Type B pancreatic cell (in vitro differentiated cells): ENCODE results near the gene CSNK1G2. TPM values are rescaled to one million over a fixed set of nuclear protein-coding genes. Genes with fewer than 3 reads are reported as not detected.

Experiments used
- DNase-seq: peaks from one replicate; pipeline ENCODE4 v3.0.0; 2021; ENCODE audit warnings: mixed read lengths; ENCODE audit not compliant: unreplicated experiment; ENCODE audit errors: extremely low spot score
- H3K27ac Mint-ChIP-seq: 2 replicates; pipeline ENCODE4 v1.8.0; 2021; ENCODE audit warnings: mild to moderate bottlenecking, mixed read lengths
- H3K27me3 Mint-ChIP-seq: 2 replicates; pipeline ENCODE4 v1.8.0; 2021; ENCODE audit warnings: mixed read lengths
- H3K36me3 Mint-ChIP-seq: 2 replicates; pipeline ENCODE4 v1.8.0; 2021; ENCODE audit warnings: mixed read lengths
- H3K4me1 Mint-ChIP-seq: one replicate; pipeline ENCODE4 v1.8.0; 2021; ENCODE audit warnings: mixed read lengths; ENCODE audit not compliant: unreplicated experiment
- H3K4me3 Mint-ChIP-seq: 2 replicates; pipeline ENCODE4 v1.8.0; 2021; ENCODE audit warnings: mild to moderate bottlenecking, mixed read lengths
- H3K9me3 Mint-ChIP-seq: 2 replicates; pipeline ENCODE4 v1.8.0; 2021; ENCODE audit warnings: mixed read lengths
- total RNA-seq: library from RNA; stranded (reverse); gene quantifications from 2 replicates; pipeline ENCODE4 v1.2.1, GENCODE V29; 2021; ENCODE audit warnings: low replicate concordance
- TF ChIP-seq, protein P1 (sequence below): fragments of 200-600 bp; sonication (generic); conservative IDR thresholded peaks from 2 replicates; pipeline ENCODE4 v1.5.0; 2021; ENCODE audit warnings: antibody characterized with exemption, mild to moderate bottlenecking

The CSNK1G2 gene
- total RNA-seq, 1 donor from 2014 or later, result 71.6 TPM

DNA sequence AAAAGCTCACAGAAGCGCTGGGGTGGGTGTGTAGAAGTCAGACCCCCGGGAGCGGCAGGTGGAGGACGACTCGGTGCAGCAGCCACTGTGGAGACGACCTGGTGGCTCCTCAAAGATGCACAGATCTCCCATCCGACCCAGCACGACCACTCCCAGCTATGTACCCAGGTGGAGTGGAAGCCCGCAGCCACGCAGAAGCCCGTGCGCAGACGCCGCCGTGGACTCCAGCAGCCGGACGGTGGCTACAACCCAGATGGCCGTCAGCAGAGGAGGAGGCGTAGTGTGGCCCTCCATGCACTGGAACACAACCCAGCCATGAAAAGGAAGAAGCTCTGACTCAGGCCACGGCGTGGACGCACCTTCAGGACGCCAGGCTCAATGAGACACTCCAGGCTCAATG, 21.7 kb downstream of the CSNK1G2 start:
- H3K27me3 Mint-ChIP-seq, result no peaks in the 10 kb centered on the region

DNA sequence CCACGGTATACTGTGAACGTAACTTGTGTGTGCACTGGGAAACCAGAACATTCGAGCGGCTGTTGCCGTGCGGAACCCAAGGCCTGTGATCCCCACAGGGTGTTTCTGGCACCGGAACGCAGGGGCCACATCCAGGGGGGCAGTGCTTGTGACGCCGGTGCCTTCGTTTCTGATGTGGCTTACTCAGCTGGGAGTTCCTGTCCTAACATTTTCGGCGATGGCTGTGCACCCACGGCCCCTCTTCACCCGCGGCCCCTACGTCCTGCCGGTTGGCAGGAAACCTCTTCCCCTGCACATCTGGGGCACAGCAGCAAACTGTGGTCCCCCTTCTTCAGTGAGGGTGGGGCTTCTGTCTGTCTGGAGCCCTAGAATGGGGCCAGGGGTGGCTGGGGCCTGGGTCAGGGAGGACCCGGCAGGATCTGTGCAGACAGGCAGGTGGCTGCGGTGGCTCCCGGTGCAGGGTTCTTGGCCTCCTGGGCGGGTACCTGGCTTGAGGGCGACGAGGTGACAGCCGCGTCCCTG, 26.2 kb downstream of the CSNK1G2 start:
- no peaks in the 10 kb centered on the region for H3K9me3 Mint-ChIP-seq
- H3K27me3 Mint-ChIP-seq, result no peaks in the 10 kb centered on the region
- no peak for DNase-seq
- H3K27ac Mint-ChIP-seq, result no peak overlapping the region
- no peak overlapping the region for H3K4me3 Mint-ChIP-seq
- TF ChIP-seq, protein P1, sequence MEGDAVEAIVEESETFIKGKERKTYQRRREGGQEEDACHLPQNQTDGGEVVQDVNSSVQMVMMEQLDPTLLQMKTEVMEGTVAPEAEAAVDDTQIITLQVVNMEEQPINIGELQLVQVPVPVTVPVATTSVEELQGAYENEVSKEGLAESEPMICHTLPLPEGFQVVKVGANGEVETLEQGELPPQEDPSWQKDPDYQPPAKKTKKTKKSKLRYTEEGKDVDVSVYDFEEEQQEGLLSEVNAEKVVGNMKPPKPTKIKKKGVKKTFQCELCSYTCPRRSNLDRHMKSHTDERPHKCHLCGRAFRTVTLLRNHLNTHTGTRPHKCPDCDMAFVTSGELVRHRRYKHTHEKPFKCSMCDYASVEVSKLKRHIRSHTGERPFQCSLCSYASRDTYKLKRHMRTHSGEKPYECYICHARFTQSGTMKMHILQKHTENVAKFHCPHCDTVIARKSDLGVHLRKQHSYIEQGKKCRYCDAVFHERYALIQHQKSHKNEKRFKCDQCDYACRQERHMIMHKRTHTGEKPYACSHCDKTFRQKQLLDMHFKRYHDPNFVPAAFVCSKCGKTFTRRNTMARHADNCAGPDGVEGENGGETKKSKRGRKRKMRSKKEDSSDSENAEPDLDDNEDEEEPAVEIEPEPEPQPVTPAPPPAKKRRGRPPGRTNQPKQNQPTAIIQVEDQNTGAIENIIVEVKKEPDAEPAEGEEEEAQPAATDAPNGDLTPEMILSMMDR, result no peak
- peaks cover 6% of the 10 kb centered on the region for H3K4me1 Mint-ChIP-seq
- no peaks in the 10 kb centered on the region for H3K36me3 Mint-ChIP-seq

More for the DNA sequence above, 21.7 kb downstream of the CSNK1G2 start:
- H3K27ac Mint-ChIP-seq, result no peak overlapping the region
- DNase-seq, result no peak
- peaks cover 14% of the 10 kb centered on the region for H3K4me1 Mint-ChIP-seq
- H3K36me3 Mint-ChIP-seq, result no peaks in the 10 kb centered on the region
- H3K4me3 Mint-ChIP-seq, result no peak overlapping the region
- TF ChIP-seq, protein P1, result no peak
- H3K9me3 Mint-ChIP-seq, result no peaks in the 10 kb centered on the region

DNA sequence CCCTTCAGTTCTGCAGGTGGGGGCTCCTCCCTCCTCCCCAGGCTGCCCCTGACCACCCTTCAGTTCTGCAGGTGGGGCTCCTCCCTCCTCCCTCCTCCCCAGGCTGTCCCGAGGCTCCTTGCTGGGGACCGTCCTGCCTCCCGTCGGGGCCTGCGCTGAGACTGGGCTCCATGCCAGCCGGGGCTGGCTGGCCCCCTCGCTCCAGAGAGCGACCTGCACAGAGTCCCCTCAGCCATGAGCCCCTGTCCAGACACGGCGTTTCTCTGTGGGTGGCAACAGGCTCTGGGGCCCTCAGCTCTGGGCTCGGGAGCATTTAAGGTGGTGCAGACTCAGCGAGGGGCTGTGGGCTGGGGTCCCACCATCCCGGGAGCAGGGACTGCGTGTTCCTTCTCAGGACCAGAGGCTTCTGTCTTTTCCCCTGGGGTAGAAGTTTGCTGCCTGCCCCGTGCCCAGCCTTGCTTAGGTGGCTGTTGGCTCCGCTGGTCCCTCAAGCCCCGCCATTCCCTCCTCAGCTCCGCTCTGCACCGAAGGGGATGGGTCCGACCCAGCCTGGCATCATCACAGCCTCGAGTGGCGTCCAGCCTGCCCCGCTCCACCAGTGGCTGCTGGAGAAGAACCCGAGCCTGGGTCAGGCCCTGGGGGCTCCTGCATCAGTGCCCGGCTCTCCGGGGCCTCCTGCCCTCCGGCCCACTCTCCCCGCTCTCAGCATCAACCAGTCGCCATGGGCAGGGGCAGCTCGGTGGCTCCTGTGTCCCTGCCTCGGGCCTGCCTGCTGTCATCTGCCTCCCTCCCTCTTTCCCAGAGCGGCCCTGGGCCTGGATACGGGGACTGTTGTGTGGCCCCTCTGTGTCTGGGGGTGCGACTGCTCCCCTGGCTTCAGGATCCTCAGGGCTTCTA, 27.6 kb downstream of the CSNK1G2 start:
- peaks cover 6% of the 10 kb centered on the region for H3K4me1 Mint-ChIP-seq
- H3K4me3 Mint-ChIP-seq, result no peak overlapping the region
- no peaks in the 10 kb centered on the region for H3K36me3 Mint-ChIP-seq
- TF ChIP-seq, protein P1, result no peak
- H3K9me3 Mint-ChIP-seq, result no peaks in the 10 kb centered on the region
- no peak for DNase-seq
- no peak overlapping the region for H3K27ac Mint-ChIP-seq
- no peaks in the 10 kb centered on the region for H3K27me3 Mint-ChIP-seq

DNA sequence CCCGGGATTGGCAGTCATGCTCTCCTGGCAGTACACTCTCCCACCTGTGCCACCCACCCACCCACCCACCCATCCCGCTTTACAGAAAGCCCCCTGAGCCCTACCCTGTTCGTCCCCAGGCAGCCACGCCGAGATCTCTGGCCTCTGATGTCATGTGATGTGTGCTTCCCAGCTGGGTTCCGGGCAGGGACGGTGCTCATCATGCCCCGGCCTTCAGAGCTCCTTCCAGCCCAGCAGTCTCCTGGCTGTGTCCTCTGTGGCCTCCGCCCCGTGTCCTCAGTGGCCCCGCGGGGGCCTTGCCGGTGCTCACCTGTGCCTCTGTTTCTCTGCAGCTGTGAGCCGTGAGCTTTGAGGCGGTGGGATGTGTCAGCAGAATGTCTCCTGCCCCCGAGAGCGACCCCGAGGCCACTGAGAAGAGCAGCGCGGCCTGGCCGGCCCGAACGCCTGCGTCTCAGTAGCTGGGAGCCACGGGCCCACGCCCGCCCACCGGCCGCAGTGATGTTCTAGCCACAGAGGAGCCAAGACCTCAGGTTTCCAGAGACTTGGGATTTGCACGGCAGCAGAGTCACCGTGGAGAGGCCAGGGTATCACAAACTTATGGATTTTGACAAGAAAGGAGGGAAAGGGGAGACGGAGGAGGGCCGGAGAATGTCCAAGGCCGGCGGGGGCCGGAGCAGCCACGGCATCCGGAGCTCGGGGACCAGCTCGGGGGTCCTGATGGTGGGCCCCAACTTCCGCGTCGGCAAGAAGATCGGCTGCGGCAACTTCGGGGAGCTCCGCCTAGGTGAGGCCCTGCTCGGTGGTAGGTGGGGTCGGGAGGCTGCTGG, 28.4 kb downstream of the CSNK1G2 start:
- Mint-ChIP-seq H3K27ac (no peak overlapping the region), H3K4me3 (no peak overlapping the region), H3K9me3 (no peaks in the 10 kb centered on the region), H3K4me1 (peaks cover 6% of the 10 kb centered on the region), H3K36me3 (no peaks in the 10 kb centered on the region), H3K27me3 (no peaks in the 10 kb centered on the region)
- TF ChIP-seq, protein P1, result no peak
- no peak for DNase-seq

DNA sequence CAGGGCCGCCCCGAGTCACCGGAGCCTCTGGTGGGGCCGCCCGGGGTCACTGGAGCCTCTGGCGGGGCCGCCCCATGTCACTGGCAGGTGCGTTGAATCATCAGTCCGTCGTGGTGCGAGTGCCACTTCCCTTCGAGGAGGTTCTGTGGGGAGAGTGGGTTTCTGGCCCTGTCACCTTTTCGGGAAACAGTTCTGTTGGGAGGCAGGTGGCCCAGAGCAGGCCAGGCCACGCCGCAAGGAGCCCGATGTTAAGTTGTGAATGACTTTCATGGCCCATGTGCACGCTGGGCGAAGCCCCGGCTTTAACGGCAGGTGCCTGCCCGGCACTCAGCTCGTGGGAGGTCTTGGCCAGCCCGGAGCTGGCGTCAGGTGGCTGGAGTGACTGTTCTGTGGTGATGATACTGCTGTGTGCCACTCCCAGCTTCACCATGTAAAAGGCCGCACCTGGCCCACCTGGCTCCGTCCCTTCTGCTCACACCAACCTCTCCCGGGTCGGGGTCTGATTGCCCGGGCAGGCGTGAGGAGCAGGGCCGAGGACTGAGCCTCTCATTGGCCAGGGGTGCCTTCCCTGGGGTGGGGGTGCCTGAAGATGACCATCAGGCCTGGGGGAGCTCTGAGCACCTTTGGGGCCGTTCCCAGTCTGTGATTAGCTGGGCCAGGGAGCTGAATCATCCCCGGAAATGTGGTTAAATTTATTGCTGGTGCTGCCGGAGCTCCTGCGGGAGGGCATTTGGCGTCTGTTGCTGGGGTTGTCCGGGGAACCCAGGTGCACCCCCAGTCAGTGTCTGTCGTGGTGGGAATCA, 29.2 kb downstream of the CSNK1G2 start:
- Mint-ChIP-seq H3K4me1 (peaks cover 6% of the 10 kb centered on the region), H3K27me3 (no peaks in the 10 kb centered on the region), H3K36me3 (no peaks in the 10 kb centered on the region), H3K4me3 (no peak overlapping the region), H3K9me3 (no peaks in the 10 kb centered on the region), H3K27ac (no peak overlapping the region)
- DNase-seq, result no peak
- TF ChIP-seq, protein P1, result no peak
